Measurements from ENCODE around the gene BPIFB4.
A peak's percentile ranks its signal among the peaks of the same experiment; 100 is the strongest.

The BPIFB4 gene

DNA sequence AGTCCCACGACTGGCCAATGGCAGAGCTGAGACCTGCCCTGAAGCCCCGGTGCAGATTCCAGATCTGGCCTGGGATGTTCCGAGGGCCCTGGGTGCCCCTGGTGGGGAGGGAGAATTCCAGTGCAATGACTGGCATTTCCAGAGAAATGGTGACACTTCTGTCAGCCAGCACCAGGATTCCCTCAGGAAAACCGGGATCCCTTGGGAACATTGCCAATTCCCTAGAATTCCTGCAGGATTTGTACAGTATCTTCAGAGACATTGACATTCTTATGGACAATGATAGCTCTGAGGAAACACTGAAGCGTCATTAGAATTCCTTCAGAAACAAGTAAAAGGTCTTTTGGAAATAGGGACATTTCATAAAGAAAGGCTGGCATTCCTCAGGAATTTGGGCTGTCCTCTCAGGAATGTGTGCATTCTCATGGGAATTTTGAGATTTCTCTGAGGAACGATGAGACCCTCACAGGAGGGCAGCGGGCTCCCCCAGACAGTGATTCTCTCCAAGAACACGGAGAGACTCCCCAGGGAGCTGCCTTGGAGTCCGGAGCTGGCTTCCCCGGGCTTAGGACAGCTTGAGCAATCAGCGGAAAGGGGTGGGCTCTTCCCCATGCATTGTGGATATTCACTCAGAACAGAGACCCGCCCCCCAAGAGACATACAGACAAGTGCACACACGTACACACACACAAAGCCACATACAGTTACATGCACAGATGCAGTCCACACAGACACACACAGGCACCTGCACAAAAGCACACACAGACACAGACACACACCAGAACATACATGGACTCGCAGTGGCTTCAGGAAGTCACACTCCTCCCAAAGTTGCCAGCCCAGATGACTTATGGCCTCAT is 53.3 kb downstream of the BPIFB4 start:
- no peak overlapping the region for H3K4me3 ChIP-seq (replicated peaks in 1 of 2; ENCODE audit: low read depth in 2 of 2, low read length in 2 of 2)
- DNase-seq (ENCODE audit: low read depth in 2 of 2), result peak; percentile 5 to 13
- TF ChIP-seq, protein P1, sequence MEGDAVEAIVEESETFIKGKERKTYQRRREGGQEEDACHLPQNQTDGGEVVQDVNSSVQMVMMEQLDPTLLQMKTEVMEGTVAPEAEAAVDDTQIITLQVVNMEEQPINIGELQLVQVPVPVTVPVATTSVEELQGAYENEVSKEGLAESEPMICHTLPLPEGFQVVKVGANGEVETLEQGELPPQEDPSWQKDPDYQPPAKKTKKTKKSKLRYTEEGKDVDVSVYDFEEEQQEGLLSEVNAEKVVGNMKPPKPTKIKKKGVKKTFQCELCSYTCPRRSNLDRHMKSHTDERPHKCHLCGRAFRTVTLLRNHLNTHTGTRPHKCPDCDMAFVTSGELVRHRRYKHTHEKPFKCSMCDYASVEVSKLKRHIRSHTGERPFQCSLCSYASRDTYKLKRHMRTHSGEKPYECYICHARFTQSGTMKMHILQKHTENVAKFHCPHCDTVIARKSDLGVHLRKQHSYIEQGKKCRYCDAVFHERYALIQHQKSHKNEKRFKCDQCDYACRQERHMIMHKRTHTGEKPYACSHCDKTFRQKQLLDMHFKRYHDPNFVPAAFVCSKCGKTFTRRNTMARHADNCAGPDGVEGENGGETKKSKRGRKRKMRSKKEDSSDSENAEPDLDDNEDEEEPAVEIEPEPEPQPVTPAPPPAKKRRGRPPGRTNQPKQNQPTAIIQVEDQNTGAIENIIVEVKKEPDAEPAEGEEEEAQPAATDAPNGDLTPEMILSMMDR (IDR thresholded peaks at IDR 0.05; ENCODE audit: low read depth, low read length), result no peak

DNA sequence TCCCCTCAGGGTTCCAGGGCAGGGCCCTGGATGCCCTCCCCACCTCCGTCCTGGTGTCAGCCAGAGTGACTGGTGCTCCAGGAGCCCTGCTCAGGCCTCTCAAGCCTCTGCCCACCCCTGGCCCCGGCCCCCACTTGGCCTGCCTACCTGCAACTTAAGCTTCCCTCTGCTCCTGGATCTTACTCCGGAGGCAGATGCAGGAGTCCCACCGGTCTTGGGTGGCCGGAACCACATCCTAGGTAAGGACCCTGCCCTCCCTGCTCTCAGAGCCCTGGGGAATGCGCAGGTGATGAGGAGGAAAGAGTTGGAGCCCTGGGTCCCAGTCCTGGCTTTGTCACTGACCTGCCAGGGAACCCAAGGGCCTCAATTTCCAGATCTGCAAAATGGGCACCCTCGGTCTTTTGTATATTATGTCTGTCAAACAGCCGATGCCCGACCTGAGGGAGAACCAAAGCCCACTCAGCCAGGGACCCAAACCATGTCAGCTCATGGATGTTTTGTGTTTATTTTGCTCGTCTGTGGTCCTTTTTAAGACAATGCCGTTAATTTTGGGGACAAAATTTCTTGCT is 54.0 kb downstream of the BPIFB4 start:
- H3K4me3 ChIP-seq (replicated peaks in 1 of 2; ENCODE audit: low read depth in 2 of 2, low read length in 2 of 2), result no peak overlapping the region
- no peak for DNase-seq (ENCODE audit: low read depth in 2 of 2)
- TF ChIP-seq, protein P1 (IDR thresholded peaks at IDR 0.05; ENCODE audit: low read depth, low read length), result no peak

DNA sequence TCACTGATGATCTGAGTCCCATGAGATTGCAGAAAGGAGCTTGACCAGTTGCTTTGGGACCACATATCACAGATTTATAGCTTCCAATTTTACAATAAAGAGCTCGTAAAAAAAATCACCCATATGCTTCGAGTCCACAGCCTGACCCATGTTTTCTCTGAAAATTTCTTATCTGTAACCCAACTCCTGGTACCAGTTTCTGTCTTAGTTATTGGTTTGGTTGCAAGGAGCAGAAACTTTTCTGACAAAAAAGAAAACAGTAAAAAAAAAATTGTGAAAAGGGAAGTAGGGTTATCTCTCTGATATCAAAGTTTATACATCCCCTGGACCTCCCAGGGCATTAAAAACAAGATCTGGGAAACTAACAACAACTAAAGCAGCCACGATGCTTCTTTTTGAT is 57.8 kb downstream of the BPIFB4 start:
- no peak for DNase-seq (ENCODE audit: low read depth in 2 of 2)
- TF ChIP-seq, protein P1 (IDR thresholded peaks at IDR 0.05; ENCODE audit: low read depth, low read length), result no peak
- no peak overlapping the region for H3K4me3 ChIP-seq (replicated peaks in 1 of 2; ENCODE audit: low read depth in 2 of 2, low read length in 2 of 2)

DNA sequence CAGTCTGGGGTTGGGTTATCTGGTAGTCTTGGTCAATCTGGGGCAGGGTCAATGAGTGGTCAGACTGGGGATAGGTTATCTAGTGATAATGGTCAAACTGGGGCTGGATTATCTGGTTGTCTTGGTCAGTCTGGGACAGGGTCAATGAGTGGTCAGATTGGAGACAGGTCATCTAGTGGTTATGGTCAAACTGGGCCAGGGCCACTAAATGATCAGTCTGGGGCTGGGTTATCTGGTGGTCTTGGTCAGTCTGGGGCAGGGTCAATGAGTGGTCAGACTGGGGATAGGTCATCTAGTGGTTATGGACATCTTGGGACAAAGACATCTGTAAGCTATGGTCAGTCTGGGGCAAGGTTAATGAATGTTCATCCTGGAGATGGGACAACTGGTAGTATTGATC is 60.0 kb downstream of the BPIFB4 start:
- no peak for DNase-seq (ENCODE audit: low read depth in 2 of 2)
- TF ChIP-seq, protein P1 (IDR thresholded peaks at IDR 0.05; ENCODE audit: low read depth, low read length), result no peak
- no peak overlapping the region for H3K4me3 ChIP-seq (replicated peaks in 1 of 2; ENCODE audit: low read depth in 2 of 2, low read length in 2 of 2)

DNA sequence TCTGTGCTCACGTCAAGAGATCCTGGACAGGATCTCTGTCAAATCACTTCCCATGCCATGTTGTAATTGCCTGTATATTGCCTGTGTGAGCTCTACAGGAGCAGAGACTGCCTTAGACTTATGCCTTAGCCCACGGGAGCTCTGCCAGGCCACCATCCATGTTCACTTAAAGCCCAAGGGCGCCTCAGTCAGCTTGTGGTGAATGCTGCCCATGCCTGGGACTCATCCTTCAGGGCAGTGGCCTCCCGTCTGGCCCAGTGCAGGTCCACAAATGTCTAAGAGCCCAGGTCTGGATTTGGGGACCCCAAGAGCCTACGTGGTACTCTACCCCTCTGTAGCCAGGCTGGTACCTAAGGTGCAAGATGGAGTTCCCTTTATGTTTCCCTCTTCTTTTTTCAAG is 66.1 kb downstream of the BPIFB4 start:
- H3K4me3 ChIP-seq (replicated peaks in 1 of 2; ENCODE audit: low read depth in 2 of 2, low read length in 2 of 2), result no peak overlapping the region
- TF ChIP-seq, protein P1 (IDR thresholded peaks at IDR 0.05; ENCODE audit: low read depth, low read length), result no peak
- no peak for DNase-seq (ENCODE audit: low read depth in 2 of 2)

DNA sequence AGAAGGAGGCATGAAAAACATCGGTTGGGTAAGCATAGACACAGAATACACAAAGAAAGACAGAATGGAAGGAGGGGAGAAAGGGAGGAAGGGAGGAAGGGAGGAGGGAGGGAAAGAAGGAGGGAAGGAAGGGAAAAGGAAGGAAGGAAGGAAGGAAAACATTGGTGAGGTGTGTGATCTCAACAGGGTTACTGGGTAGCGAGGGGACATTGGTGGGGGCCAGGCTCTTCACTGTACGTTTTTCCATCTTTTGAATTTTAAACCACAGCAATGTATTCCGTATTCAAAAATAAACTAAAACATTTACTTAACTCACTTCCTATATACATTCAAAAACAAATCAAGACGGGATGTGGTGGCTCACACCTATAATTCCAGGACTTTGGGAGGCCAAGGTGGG is 67.9 kb downstream of the BPIFB4 start:
- DNase-seq (ENCODE audit: low read depth in 2 of 2), result no peak
- no peak overlapping the region for H3K4me3 ChIP-seq (replicated peaks in 1 of 2; ENCODE audit: low read depth in 2 of 2, low read length in 2 of 2)
- TF ChIP-seq, protein P1 (IDR thresholded peaks at IDR 0.05; ENCODE audit: low read depth, low read length), result no peak

Measured in cardiac fibroblast (primary cell).